GM04503 (cell line): ENCODE results near the gene ABCC9.
"Not testable (repeated sequence)": the region's sequence is repeated elsewhere in the genome, so short reads cannot be mapped to it uniquely, and the experiment has no call there.

ENCODE experiments used
- DNase-seq: peaks from one replicate; pipeline ENCODE4 v3.0.0-alpha.2; 2012; ENCODE audit warnings: low read depth

ABCC9 gene

DNA sequence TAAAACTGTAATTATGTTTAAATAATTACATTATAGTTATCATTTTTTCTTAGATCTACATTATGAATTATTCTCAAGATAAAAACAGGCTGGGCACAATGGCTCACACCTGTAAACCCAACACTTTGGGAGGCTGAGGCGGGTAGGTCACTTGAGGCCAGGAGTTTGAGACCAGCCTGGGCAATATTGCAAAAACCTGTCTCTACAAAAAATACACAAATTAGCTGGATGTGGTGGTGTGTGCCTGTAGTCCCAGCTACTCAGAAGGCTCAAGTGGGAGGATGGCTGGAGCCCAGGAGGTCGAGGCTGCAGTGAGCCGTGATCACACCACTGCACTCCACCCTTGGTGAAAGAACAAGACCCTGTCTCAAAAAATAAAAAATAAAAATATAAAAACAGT, 126.4 kb downstream of the ABCC9 start:
- DNase-seq, result no peak

DNA sequence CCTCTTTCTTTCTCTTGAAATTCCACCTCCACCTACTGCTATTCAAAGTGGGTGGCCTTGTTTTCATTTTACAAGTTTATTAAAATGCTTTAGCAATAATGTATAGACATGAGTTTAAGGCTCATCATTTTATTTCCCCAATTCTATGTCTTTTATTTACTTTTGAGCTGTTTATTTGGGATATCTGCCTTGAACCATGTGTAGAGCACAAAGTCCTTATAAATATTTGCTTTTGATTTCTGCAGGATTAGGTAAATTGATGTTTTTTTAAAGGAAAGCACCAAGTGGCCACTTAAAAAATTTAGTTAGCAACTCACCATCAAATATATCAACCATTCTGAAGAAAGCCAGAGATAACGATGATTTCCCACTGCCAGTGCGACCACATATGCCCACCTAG, 126.9 kb downstream of the ABCC9 start:
- no peak for DNase-seq

DNA sequence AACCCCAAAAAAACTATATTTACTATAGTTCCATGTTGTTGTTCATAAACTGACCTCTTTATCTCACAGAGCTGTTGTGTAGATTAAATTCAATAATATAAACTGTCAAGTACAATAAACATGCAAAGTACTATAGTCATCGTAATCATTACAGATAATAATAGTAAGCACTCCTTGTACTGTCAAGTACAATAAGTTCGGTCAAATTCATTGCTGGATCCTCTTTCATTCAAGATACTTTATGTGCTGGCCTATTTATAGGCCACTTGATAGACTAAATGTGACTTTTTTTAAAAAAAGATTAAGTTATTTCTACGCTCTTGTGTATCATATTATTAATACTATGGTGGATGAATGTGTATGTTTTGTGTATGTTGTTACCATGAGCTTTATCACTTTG, 127.5 kb downstream of the ABCC9 start:
- no peak for DNase-seq

DNA sequence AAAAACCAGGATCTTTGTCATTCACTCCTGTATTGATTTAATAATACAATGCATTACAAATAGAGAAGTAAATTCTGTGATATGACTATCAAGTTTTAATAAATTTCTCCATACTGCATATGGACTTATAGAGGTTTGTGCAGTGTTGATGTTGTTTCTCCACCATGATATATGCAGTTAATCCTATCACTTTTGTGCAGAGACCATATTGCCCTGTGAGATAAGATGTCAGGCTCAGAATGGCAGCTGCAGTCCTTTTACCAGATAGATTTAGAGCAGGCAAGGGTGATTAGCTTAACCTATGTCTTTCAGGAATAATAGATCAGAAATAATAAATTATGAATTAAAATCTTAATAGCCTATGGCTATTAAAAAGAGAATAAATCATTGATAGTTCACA, 128.1 kb downstream of the ABCC9 start:
- DNase-seq, result no peak

DNA sequence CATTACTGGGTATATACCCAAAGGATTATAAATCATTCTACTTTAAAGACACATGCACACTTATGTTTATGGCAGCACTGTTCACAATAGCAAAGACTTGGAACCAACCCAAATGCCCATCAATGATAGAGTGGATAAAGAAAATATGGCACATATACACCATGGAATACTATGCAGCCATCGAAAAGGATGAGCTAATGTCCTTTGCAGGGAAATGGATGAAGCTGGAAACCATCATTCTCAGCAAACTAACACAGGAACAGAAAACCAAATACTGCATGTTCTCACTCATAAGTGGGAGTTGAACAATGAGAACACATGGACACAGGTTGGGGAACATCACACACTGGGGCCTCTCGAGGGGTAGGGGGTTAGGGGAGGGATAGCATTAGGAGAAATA, 128.9 kb downstream of the ABCC9 start:
- DNase-seq, result not testable (repeated sequence)

DNA sequence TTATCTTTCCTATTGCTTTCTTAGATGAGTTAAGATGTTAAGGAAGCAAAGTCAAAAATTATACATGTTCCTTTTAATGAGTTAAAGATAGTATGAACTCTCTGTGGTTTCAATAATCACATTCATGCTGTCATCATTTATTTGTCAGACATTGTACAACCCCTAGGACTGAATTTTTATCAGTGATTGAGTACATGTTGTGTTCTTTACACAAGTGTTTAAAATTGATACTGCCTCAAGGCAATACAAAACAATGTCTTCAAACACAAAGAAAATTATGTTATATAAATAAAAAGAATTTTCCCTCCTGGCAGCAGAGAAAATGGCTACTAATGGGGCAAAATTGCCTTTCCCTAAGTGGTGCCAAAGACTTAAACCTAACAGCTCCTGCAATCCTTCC, 132.1 kb downstream of the ABCC9 start:
- no peak for DNase-seq

DNA sequence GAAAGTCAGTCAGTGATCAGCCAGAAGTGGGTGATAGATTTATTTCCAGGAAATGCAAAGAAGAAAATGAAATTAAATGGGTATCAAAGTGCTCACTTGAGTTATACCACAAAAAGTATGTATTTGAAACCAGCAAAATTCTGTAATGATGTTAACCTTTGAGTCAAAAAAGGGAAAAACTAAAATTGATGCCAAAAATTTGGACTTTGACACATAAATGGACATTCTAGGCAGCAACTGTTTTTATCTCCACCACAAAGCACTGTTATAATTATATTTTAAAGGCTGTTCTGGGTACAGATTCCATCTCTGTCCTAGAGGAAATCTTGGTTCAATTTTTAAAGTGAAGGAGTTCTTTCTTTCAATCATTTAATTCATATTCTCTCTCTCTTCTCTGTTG, 135.0 kb downstream of the ABCC9 start:
- DNase-seq, result no peak

DNA sequence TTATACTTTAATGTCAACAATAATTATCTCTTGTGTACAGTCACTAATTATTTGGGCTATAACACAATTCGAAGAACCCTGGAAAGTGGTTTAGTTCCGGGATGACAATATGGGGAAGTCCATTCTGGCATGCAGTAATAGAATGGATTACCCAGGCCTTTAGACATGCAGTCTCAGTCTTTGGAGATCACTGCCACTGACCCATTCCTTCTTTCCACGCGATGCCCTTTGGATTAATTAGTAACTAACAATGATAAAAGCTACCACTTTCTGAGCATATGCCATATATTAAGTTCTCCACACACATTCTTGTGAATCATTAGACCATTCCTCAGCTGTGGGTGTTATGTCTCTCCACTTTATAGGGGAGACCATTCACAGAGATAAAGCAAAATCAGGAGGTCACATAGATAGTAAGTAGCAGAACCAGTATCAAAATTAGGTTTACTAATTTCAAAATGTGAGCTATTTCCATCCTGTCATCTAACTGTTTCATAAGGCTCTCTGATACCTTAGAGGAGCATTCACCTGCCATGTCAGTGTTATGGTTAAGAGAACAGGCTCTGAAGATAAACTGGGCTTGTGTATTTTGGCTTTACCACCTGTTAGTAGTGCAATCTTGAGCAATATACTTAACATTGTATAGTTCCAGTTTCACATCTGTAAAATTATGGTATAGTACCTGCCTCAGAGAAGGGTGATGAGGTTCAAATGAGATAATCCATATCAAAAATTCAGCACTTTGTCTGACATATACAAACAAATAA, 139.5 kb downstream of the ABCC9 start:
- no peak for DNase-seq

DNA sequence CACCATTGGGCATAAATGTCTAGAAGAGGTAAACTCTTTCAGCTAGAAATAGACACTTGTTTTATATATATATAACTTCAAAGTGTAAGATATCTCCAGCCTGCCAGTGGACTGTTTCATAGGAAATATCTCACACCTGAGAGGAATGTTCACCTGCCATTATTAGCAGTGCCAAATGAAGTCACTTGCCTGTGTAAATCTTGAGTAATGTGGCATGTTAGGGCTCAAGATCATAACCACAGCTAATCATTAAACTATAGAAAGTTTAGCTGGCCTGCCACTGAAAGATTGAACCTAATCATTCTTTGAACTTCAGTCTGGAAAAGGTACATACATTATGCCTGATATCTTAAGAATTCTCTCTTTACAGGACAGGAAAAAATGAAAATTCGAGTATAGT, 141.2 kb downstream of the ABCC9 start:
- no peak for DNase-seq

DNA sequence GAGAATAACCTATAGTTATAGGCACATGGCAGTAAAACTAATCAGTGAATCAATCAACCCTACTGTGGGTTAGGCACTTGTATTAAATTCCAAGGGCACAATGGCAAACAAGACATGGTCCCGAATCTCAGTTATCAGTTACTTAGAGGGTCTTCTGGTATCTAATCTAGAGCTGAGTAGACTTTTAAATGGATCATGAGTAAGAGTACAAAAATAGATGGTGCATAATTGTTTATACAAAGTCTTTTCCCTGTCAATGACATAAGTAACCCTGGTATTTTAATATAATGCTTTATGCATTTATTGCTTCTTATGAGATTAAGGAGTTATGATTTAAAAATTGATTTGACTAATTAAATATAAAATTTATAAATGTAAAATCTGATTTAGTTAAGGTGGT, 143.7 kb downstream of the ABCC9 start:
- no peak for DNase-seq

DNA sequence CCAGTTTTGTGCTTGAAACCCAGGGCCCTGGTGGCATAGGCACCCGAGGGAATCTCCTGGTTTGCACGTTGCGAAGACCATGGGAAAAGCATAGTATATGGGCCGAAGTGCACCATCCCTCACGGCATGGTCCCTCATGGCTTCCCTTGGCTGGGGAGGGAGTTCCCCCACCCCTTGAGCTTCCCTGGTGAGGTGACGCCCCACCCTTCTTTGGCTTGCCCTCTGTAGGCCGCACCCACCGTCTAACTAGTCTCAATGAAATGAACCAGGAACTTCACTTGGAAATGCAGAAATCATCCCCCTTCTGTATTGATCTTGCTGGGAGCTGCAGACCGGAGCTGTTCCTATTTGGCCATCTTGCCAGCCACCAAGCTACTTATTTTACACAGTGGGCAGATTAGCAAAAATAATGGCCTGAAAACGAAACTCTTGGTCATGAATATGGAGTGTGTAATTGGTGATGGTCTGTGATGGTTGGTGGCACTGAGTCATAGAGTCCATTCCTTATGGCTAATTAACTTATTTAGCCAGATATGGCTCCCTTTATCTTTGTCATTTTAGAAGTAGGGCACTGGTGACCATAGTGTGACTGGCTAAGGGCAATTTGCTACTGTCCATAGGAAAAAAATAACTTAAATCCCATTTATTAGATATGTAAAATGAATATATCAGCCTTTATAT, 145.4 kb downstream of the ABCC9 start:
- no peak for DNase-seq

DNA sequence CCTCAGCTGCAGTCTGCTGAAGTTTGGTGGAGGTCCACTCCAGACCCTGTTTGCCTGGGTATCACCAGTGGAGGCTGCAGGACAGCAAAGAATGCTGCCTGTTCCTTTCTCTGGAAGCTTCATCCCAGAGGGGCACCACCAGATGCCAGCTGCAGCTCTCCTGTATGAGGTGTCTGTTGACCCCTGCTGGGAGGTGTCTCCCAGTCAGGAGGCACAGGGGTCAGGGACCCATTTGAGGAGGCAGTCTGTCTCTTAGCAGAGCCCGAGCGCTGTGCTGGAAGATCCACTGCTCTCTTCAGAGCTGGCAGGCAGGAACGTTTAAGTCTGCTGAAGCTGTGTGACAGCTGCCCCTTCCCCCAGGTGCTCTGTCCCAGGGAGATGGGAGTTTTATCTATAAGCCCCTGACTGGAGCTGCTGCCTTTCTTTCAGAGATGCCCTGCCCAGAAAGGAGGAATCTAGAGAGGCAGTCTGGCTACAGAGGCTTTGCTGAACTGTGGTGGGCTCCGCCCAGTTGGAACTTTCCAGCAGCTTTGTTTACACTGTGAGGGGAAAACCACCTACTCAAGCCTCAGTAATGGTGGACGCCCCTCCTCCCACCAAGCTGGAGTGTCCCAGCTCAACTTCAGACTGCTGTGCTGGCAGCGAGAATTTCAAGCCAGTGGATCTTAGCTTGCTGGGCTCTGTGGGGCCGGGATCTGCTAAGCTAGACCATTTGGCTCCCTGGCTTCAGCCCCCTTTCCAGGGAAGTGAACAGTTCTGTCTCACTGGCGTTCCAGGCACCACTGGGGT, 146.2 kb downstream of the ABCC9 start:
- DNase-seq, result not testable (repeated sequence)

DNA sequence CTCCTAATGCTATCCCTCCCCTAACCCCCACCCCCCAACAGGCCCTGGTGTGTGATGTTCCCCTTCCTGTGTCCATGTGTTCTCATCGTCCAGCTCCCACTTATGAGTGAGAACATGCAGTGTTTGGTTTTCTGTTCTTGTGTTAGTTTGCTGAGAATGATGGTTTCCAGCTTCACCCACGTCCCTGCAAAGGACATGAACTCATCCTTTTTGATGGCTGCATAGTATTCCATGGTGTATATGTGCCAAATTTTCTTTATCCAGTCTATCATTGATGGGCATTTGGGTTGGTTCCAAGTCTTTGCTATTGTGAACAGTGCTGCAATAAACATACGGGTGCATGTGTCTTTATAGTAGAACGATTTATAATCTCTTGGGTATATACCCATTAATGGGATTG, 151.5 kb downstream of the ABCC9 start:
- DNase-seq, result not testable (repeated sequence)

DNA sequence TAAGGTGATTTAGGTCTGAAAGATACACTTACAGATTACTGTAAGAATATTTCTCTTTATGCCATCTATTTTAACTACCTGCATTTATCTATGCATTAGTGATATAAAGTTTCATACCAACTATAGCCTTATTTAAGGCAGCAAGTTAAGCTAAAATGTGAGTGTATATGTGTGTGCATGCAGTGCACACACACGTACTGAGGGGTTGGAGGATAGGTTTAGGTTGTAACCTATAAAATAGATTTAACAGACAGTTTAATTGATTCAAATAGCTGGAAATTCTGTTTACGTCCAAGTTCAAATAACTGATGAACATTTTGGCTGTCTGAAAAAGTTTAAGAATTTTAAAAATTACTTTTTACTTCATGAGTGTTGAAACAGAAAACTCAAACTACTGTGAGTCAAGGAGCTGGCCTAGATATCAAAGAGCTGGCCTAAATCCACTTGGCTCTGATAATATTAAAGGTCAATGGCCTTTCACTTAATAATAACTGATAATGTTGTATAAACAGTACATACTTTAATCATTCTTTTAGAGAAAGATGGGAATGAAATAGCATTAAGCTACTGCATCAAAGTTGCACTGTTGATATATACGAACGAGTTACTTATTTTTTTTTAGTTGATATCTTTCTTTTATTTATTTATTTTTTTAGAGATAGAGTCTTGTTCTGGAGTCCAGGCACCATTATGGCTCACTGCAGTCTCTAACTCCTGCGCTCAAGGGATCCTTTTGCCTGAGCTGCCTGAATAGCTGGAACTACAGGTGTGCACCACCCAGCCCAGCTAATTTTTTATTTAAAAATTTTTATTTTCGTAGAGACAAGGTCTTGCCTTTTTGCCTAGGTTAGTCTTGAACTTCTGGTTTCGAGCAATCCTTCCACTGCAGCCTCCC, 152.9 kb downstream of the ABCC9 start:
- no peak for DNase-seq

DNA sequence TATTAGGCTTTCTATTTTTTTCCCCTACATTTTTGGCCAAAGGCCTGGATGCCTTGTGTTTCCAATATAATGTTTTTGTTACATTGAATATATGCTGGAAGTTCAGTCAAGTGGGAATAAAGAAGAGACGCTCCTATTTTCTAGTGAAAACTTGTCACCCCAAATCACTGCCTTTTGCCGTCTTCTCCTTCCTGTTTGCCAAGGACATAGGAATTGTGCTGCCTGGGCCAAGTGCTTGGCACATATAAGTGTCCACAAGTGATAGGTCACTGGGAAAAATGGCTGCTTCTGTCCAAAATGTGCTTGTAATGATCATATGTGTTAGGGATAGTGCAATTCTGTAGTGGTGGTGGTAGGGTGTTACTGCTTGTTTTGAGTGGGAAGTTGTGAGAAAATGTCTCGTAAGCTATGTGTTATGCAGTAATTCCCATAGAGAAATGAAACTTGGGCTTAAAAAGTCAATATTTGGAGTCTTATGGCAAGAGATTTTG, 155.1 kb downstream of the ABCC9 start:
- DNase-seq, result no peak

DNA sequence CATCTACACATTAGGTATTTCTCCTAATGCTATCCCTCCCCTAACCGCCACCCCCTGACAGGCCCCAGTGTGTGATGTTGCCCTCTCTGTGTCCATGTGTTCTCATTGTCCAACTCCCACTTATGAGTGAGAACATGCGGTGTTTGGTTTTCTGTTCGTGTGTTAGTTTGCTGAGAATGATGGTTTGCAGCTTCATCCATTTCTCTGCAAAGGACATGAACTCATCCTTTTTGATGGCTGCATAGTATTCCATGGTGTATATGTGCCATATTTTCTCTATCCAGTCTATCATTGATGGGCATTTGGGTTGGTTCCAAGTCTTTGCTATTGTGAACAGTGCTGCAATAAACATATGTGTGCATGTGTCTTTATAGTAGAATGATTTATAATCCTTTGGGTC, 158.5 kb downstream of the ABCC9 start:
- DNase-seq, result not testable (repeated sequence)

DNA sequence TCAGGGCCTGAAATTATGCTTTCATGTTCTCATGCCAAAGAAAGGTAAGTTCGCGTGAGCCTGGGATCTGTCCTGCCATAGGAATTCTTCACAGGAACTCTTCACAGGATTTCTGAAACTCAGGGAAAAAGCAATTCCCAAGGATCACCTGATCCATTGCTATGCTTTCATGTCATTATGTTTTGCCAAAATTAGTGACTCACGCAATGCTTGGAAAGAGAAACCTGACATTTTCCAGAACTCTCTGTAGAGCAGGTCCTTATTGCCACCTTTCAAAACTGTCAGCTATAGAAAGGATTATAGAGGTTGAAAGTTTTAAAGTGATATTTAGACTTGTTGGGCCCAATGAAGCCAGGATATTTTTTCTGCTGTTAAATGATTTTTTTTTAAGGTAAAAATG, 160.4 kb downstream of the ABCC9 start:
- no peak for DNase-seq

DNA sequence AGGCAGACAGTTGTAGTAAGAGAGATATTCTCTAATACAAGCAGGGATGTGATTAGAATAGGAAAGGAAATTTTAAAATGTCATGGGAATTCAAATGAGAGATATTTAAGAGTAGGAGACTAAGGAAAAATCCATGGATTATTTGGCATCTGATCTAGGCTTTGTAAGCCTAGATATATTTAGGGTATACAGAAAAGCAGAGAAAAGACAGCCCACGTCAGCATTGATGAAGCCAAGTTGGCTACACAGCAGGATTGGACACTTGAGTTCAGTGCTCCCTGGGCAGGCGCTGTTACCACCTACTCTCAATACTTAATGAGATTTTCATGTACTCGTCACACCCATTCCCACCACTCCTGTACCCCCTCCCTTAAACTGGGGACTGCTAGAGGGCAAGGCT, 165.1 kb downstream of the ABCC9 start:
- no peak for DNase-seq

DNA sequence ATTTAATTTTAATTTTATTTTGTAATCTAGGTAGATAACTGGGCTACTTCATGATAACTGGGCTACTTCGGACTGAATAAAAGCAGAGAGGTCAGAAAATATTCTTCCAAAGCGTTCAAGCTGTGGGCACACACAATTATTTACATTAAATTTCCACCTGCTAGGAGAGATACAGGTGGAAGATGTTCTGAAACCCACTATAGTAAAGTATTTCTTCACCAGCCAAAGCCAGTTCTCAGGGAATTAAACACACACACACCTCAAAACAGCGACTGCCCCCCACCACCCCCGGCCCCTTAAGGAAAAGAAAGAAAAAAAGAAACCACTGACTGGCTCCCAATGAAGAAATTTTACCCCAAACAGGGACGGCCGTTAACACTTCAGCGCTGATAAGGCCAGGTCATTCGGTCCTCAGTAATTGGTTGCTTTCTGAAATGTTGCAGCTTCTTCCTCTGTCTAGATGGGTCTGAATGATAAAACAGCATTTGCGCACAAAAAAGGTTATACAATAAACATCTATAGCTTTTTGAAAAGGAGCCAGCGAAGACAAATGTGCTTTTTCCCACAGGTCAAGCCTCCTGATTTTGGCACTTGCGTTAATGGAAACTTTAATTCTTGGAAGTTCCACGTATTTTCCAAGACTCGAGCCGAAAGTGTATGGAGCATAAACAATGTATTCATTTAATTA, 165.9 kb downstream of the ABCC9 start:
- DNase-seq, result no peak

DNA sequence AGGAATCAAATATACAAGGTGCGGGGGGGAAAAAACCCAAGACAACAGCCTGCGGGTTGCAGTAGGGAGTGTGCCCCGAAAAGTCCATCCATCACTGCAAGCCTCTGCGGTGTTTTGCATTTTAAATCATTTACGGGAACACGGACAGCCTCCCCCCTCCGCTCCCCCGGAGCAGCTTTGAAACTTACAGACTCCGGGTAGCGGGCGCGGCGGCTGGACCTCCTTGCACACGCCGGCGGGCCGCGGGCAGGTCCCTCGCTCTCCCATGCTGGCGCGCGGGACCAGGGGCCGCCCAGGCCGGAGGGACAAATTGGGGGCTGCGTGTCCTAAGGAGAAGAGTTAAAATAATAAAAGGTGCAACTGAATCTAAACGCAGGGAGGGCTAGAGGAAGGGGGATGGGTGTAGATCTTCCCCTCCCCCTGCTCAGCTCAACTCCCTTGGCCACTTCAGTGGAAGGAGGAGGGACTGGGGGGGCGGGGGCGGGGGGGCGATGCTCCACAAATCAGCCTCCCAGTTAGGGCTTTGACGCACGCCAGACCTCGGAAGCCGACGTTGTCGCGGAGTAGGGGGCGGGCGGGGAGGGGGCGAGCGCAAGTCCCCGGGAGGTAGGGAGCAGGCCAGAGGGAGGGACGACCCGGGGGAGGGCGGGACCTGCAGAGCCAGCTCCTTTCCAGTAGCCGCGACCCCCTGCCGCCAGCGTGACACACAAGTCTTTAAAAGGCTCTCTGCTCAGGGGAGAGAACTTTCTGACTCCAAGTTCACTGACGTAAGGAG, 166.7 kb downstream of the ABCC9 start, which contains the start of gene KCNJ8:
KCNJ8 (minus strand) TSS at position 349 of the 775 bp plus-strand sequence. CDS start 1,090 bp downstream, outside the sequence.
- no peak for DNase-seq
